CD14-positive monocyte (primary cell): Measurements from ENCODE around the gene TLR4. TPM values are rescaled to one million over a fixed set of nuclear protein-coding genes. Genes with fewer than 3 reads are reported as not detected.

Source experiments
- DNase-seq, 3 donors: peaks; one replicate each; pipeline ENCODE4 v3.0.0-alpha.2; 2011 to 2022
- H2AFZ ChIP-seq: 2 replicates; pipeline ENCODE4 v1.6.0; 2012; ENCODE audit warnings: mild to moderate bottlenecking, low read depth, low read length, inconsistent platforms; ENCODE audit not compliant: insufficient read depth, poor library complexity, severe bottlenecking
- H3K27ac ChIP-seq, 2 donors: 1 replicate in 1 of 2; 2 replicates in 1 of 2; pipeline ENCODE4 v1.5.1; 2012 to 2013; ENCODE audit warnings: low read length in 2 of 2, control low read depth in 1 of 2, inconsistent platforms in 1 of 2, low read depth in 1 of 2, mild to moderate bottlenecking in 1 of 2
- H3K27me3 ChIP-seq, 2 donors: one replicate each; pipeline versions ENCODE4 v1.6.0 to v1.6.1; 2011 to 2013; ENCODE audit warnings: low read length in 2 of 2; ENCODE audit not compliant: control insufficient read depth in 2 of 2, insufficient read depth in 2 of 2
- H3K36me3 ChIP-seq, 2 donors: replicated peaks in 1 of 2; 1 replicate in 1 of 2; 2 replicates in 1 of 2; pipeline versions ENCODE4 v1.5.1 to v1.6.1; 2012 to 2013; ENCODE audit warnings: low read length in 2 of 2, control low read depth in 1 of 2, inconsistent platforms in 1 of 2, mild to moderate bottlenecking in 1 of 2; ENCODE audit not compliant: insufficient read depth in 2 of 2, control insufficient read depth in 1 of 2
- H3K4me1 ChIP-seq, 2 donors: 1 replicate in 1 of 2; 2 replicates in 1 of 2; pipeline versions ENCODE4 v1.5.1 to v1.6.1; 2012 to 2013; ENCODE audit warnings: low read length in 2 of 2, control low read depth in 1 of 2, inconsistent platforms in 1 of 2, mild to moderate bottlenecking in 1 of 2, moderate library complexity in 1 of 2; ENCODE audit not compliant: insufficient read depth in 2 of 2, control insufficient read depth in 1 of 2
- H3K4me2 ChIP-seq: replicated peaks from 2 replicates; pipeline ENCODE3; 2012; ENCODE audit warnings: low read length, moderate library complexity, mild to moderate bottlenecking; ENCODE audit not compliant: poor library complexity, severe bottlenecking; ENCODE audit errors: extremely low read depth
- H3K4me3 ChIP-seq, 3 experiments: fragments of 200-600 bp in 1 of 3; sonication (generic) in 1 of 3; replicated peaks in 1 of 3; 1 replicate in 2 of 3; 2 replicates in 1 of 3; pipeline ENCODE4 v1.5.1; 2011 to 2013; ENCODE audit warnings: low read length in 3 of 3, mild to moderate bottlenecking in 3 of 3, control low read depth in 2 of 3, low read depth in 2 of 3, inconsistent platforms in 1 of 3, moderate library complexity in 1 of 3
- H3K79me2 ChIP-seq: 2 replicates; pipeline ENCODE4 v1.6.0; 2012; ENCODE audit warnings: mild to moderate bottlenecking, control low read depth, inconsistent platforms, low read length, moderate library complexity; ENCODE audit not compliant: insufficient read depth
- H3K9ac ChIP-seq: 2 replicates; pipeline ENCODE4 v1.6.0; 2017; ENCODE audit warnings: low read length, mild to moderate bottlenecking; ENCODE audit not compliant: insufficient read depth, poor library complexity, severe bottlenecking
- H3K9me3 ChIP-seq, 2 donors: replicated peaks in 1 of 2; 1 replicate in 1 of 2; 2 replicates in 1 of 2; pipeline versions ENCODE4 v1.5.1 to v1.6.1; 2012 to 2013; ENCODE audit warnings: low read length in 2 of 2, control low read depth in 1 of 2; ENCODE audit not compliant: control insufficient read depth in 1 of 2, insufficient read depth in 1 of 2
- H4K20me1 ChIP-seq: 2 replicates; pipeline ENCODE4 v1.6.0; 2012; ENCODE audit warnings: mild to moderate bottlenecking, low read length, control low read depth, moderate library complexity; ENCODE audit not compliant: insufficient read depth
- H3K27ac Mint-ChIP-seq, 7 donors: one replicate each; pipeline ENCODE4 v1.8.0; 2020; ENCODE audit warnings: mild to moderate bottlenecking in 7 of 7, mixed read lengths in 7 of 7, moderate library complexity in 6 of 7, inconsistent platforms in 2 of 7
- H3K27me3 Mint-ChIP-seq, 3 donors: one replicate each; pipeline ENCODE4 v1.8.0; 2021 to 2022; ENCODE audit warnings: low read depth in 3 of 3, mild to moderate bottlenecking in 3 of 3, mixed read lengths in 3 of 3, moderate library complexity in 3 of 3, inconsistent platforms in 1 of 3
- H3K36me3 Mint-ChIP-seq, 2 donors: one replicate each; pipeline ENCODE4 v1.8.0; 2020; ENCODE audit warnings: mixed read lengths in 2 of 2, inconsistent platforms in 1 of 2, mild to moderate bottlenecking in 1 of 2
- H3K4me1 Mint-ChIP-seq: one replicate; pipeline ENCODE4 v1.8.0; 2020; ENCODE audit warnings: mild to moderate bottlenecking, mixed read lengths
- H3K4me3 Mint-ChIP-seq, 2 donors: one replicate each; pipeline ENCODE4 v1.8.0; 2020; ENCODE audit warnings: mild to moderate bottlenecking in 2 of 2, mixed read lengths in 2 of 2, moderate library complexity in 1 of 2
- H3K9me3 Mint-ChIP-seq, 7 donors: one replicate each; pipeline ENCODE4 v1.8.0; 2020 to 2022; ENCODE audit warnings: mixed read lengths in 7 of 7, mild to moderate bottlenecking in 6 of 7, moderate library complexity in 6 of 7, inconsistent platforms in 2 of 7
- WGBS: methylation state at CpG from one replicate; pipeline ENCODE4 v1.1.5; 2013; ENCODE audit warnings: missing lambda C conversion rate; ENCODE audit not compliant: insufficient coverage; 5-methylcytosine and 5-hydroxymethylcytosine counted together
- intact Hi-C, 2 donors: fragments of 100-400 bp; cut with micrococcal nuclease; formaldehyde crosslinking; loops; one replicate each; pipeline versions ENCODE4 v1.15.0 to v1.15.1; 2023
- polyA plus RNA-seq, 3 donors: library from polyadenylated mRNA; depleted of rRNA in 1 of 3; unstranded in 2 of 3; stranded (reverse) in 1 of 3; fragments of 300-500 nt in 2 of 3; fragments of >200 nt in 1 of 3; fragmentation: Illumina TruSeq in 2 of 3; gene quantifications; 1 replicate in 2 of 3; 2 replicates in 1 of 3; pipeline ENCODE4 v1.2.3, GENCODE V29; 2012 to 2021
- TF ChIP-seq, protein P1 (sequence below): fragments of 200-600 bp; IDR thresholded peaks from one replicate; pipeline ENCODE4 v1.8.0; 2022; ENCODE audit warnings: antibody characterized with exemption, mild to moderate bottlenecking

The TLR4 gene
- polyA plus RNA-seq, 3 donors, result 34.0 to 214 (median 174) TPM

DNA sequence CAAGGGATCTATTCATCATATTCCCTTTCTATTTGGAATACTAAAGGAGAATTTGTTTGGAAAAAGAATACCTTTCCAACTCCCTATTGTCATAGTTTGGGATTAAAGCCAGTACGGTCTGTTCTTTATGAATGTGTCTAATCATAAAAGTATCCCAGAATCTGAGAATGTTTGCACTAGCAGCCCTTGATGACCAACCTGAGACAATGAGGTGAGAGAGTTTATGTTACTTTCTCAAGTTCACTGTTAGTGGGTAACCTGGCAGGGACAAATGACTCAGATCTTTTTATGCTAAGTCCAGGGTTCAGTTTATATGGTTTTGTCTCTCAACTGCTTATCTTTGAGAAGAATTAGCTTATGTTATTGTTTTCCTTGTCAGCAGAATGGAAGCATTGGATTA, 25.3 kb upstream of the TLR4 start:
- Histone ChIP-seq H3K9me3 (peaks cover 4 to 9% of the 10 kb centered on the region in 2 donors), H3K27me3 (no peaks in the 10 kb centered on the region), H3K4me3 (no peak overlapping the region), H3K36me3 (no peaks in the 10 kb centered on the region), H3K4me1 (peaks cover 11 to 25% of the 10 kb centered on the region in 2 donors), H4K20me1 (no peaks in the 10 kb centered on the region), H3K27ac (no peak overlapping the region), H3K4me2 (no peak overlapping the region), H2AFZ (no peak overlapping the region), H3K9ac (no peak overlapping the region), H3K79me2 (no peaks in the 10 kb centered on the region)
- Mint-ChIP-seq H3K9me3 (peaks cover 6 to 9% (median 7%) of the 10 kb centered on the region in 7 donors), H3K27ac (no peak overlapping the region), H3K4me3 (no peak overlapping the region), H3K36me3 (no peaks in the 10 kb centered on the region), H3K4me1 (peaks cover 31% of the 10 kb centered on the region), H3K27me3 (no peaks in the 10 kb centered on the region)
- no peak for DNase-seq
- TF ChIP-seq, protein P1, sequence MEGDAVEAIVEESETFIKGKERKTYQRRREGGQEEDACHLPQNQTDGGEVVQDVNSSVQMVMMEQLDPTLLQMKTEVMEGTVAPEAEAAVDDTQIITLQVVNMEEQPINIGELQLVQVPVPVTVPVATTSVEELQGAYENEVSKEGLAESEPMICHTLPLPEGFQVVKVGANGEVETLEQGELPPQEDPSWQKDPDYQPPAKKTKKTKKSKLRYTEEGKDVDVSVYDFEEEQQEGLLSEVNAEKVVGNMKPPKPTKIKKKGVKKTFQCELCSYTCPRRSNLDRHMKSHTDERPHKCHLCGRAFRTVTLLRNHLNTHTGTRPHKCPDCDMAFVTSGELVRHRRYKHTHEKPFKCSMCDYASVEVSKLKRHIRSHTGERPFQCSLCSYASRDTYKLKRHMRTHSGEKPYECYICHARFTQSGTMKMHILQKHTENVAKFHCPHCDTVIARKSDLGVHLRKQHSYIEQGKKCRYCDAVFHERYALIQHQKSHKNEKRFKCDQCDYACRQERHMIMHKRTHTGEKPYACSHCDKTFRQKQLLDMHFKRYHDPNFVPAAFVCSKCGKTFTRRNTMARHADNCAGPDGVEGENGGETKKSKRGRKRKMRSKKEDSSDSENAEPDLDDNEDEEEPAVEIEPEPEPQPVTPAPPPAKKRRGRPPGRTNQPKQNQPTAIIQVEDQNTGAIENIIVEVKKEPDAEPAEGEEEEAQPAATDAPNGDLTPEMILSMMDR, result no peak
- intact Hi-C loops, result no loop called here
- no CpG with 5 or more reads among the region's 1 CpG for WGBS

DNA sequence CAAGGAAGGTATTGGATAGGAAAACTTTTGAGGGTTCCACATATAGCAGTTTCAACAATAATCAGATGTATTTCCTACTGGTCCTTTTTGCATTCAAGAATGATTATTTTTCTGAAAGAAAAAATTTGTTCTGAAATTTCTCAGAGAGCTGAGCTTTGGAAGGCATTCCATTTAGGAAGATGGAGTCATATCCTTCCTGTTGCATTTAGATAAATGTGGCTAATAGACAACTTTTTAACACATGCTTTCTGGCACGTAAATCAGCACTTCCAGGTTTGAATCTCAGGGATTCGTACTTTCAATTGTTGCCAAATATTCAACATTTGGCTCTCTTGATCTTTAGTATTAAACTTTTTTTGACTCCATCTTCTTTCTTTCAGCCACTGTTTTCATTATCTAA, 24.8 kb upstream of the TLR4 start:
- WGBS, result 40% methylated on average over 1 of the region's 2 CpGs
- H3K4me3 ChIP-seq, result peak overlapping the region in 1 of 3 experiments; percentile 21

More for the DNA sequence above, 24.8 kb upstream of the TLR4 start:
- no peaks in the 10 kb centered on the region for H3K79me2 ChIP-seq
- TF ChIP-seq, protein P1, result no peak
- no peak overlapping the region for H3K9ac ChIP-seq
- H3K4me1 ChIP-seq, result peaks cover 11 to 25% of the 10 kb centered on the region in 2 donors
- H4K20me1 ChIP-seq, result no peaks in the 10 kb centered on the region
- DNase-seq, result no peak
- H3K36me3 ChIP-seq, result no peaks in the 10 kb centered on the region
- H2AFZ ChIP-seq, result peak overlapping the region; percentile 19
- H3K27me3 ChIP-seq, result no peaks in the 10 kb centered on the region
- H3K27ac ChIP-seq, result peak overlapping the region in 1 of 2 donors; percentile 29
- H3K9me3 Mint-ChIP-seq, result peaks cover 6 to 9% (median 7%) of the 10 kb centered on the region in 7 donors
- peaks cover 31% of the 10 kb centered on the region for H3K4me1 Mint-ChIP-seq
- peak overlapping the region in 1 of 7 donors; percentile 79 for H3K27ac Mint-ChIP-seq
- intact Hi-C loops, result no loop called here
- H3K4me3 Mint-ChIP-seq, result peak overlapping the region; percentile 13
- H3K36me3 Mint-ChIP-seq, result no peaks in the 10 kb centered on the region
- no peaks in the 10 kb centered on the region for H3K27me3 Mint-ChIP-seq
- H3K4me2 ChIP-seq, result peak overlapping the region; percentile 49
- peaks cover 4 to 9% of the 10 kb centered on the region in 2 donors for H3K9me3 ChIP-seq
